Eye (tissue), 1 donor: Measurements from ENCODE around the gene DEFB124.
A peak's percentile ranks its signal among the peaks of the same experiment; 100 is the strongest.
"Not testable (repeated sequence)": the region's sequence is repeated elsewhere in the genome, so short reads cannot be mapped to it uniquely, and the experiment has no call there.

Source experiments
- DNase-seq: peaks from one replicate; pipeline ENCODE4 v3.0.0-alpha.2; 2015

Gene DEFB124

GRCh38 chr20:31474758-31475427, at the start of gene DEFB124, which contains the start of gene REM1:
Gene DEFB124, minus strand, starts transcription at chr20:31475127. Its CDS starts 2,114 bp downstream, at chr20:31473013.
Gene REM1, plus strand, starts transcription at chr20:31475288. Its CDS starts 1,158 bp downstream, at chr20:31476446.
- no peak for DNase-seq

DNA sequence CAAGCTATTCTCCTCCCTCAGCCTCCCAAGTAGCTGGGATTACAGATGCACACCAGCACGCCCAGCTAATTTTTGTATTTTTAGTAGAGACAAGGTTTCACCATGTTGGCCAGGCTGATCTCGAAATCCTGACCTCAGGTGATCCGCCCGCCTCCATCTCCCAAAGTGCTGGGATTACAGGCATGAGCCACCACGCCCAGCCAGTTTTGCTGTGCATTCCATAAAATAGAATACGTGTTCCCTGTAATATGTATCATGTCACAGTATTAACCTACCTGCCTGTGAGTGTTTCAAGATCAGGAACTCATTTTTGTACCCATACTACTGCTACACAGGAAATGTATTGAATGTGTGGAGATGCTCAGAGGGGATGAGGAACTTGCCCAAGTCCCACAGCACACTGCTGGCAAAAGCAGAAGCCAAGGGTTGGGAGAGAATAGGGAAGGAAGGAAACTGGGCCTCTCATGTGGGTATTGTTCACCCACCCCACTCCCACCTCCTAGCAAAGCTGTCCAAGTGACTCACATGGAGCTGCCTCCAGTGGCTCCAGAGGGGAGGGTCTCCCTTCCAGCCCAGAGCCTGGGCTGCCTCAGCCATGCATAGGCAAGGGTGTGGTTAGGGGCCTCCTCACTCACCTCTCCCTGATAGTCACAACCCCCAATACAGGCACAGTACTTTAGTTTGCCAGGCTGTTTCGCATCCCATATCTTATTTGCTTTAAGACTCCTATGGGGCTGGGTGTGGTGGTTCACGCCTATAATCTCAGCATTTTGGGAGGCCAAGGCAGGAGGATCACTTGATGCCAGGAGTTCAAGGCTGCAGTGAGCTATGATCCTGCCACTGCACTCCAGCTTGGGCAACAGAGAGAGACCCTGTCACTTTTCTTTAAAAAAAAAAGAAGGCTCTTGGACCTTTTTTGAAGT, 48.7 kb upstream of the DEFB124 start:
- no peak for DNase-seq

DNA sequence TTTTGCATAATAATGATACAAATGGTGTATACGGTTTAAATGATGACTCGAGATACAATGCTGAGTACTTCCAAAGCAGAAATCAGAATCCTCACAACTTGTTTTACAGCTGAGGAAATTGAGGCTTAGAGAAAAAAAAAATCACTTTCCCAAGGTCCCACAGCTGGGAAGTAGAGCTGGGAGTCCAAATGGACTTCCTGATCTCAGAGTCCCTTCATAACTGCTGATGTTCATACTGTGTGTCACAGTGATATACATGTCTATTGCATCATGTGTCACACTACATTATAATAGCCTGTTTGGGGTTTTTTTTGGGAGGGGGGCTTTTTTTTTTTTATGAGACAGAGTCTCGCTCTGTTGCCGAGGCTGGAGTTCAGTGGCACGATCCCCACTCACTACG, 47.8 kb upstream of the DEFB124 start:
- no peak for DNase-seq

DNA sequence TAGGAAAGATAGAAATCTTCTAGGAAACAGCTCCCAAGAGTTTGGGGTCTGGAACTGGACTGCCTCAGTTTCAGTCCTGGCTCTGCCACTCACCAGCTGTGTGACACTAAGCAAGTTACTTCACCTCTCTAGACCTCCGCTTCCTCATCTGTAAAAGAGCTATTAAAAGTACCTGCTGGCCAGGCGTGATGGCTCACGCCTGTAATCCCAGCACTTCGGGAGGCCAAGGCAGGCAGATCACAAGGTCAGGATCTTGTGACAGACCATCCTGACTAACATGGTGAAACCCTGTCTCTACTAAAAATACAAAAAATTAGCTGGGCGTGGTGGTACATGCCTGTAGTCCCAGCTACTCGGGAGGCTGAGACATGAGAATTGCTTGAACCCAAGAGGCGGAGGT, 46.3 kb upstream of the DEFB124 start:
- DNase-seq, result not testable (repeated sequence)

- peak; percentile 4 for DNase-seq
Observed at GRCh38 chr20:31517373-31517772, 42.4 kb upstream of the DEFB124 start.

DNA sequence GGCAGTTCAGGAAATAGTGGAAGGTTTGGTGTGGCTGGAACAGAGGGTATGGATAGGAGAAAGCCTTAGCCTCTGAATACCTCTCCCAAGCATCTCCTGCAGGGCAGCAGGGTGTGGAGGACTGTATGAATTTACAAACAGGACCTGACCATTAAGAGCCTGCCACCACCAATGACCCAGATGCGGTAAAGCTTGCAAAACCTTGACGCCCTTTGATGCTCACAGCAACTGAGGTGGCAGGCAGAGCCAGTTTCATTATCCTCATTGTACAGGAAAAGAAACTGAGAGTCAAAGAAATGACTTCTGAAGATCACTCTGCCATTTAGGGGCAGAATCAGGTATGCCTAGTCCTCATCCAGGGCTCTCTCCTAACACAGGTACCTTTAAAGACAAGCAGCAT, 41.7 kb upstream of the DEFB124 start:
- DNase-seq, result no peak

DNA sequence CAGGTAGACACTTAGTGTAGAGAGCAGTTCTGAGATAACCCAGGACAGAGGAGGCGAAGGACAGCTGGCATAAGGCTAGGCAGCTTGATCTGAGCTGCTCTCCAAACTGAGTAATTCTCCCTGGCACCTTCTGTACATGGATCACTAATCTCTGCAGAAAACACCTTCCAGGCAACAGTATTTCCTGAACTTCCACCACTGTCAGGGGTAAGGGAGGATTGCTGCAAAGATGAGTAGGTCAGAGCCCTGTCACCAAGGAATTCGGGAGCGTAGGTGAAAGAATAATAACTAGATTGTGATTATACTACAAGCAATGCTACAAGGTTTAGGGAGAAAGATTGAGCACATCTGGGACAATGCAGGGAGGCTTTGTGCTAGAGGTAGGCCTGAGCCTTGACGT, 41.2 kb upstream of the DEFB124 start:
- no peak for DNase-seq

DNA sequence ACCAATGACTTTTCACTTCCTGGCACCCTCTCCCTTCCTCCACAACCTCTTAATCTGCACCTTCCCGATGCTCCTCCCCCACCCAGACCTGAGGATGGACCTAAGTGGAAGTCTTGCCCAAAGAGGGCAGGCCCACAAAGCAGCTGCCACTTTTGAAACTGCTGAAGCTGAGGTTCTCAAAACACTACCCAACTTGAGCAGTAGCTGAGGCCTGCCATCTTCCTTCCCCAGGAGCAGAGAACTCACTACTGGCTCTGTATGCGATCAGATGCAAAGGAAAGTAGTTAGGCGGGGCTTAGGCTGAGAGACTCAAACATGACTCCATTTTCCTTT, 40.8 kb upstream of the DEFB124 start:
- no peak for DNase-seq

DNA sequence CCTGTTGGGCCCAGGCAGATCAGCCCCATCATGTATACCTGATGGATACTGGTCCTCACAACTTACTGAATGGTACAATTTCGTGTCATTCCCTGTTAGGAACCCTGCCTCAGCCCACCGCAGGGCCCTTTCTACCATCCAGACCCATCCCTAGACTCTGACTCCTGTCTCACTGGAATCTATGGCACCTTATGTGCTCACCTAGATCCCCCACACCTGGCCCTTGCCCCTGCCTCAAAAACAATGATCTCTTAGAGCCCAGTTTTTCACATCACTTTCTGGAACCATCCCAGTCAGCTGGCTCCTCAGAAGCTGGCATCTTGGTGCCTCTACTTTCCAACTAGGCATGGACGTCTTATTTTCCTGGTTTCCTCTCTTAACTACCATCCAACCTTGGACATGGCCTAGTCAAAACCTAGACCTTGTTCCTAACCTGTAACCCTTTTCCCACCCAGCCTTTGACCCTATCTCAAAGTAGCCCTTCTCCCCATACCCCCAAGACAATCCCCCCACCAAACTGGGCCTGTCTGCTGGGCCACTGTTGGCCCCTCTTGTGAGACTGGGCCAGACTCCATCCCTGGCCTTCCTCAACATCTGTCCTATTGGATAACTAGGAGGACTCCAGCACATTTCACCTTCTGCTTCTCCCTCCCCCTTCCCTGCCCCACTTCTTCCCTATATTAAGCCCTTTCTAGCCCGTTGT, 40.3 kb upstream of the DEFB124 start:
- DNase-seq, result no peak

DNA sequence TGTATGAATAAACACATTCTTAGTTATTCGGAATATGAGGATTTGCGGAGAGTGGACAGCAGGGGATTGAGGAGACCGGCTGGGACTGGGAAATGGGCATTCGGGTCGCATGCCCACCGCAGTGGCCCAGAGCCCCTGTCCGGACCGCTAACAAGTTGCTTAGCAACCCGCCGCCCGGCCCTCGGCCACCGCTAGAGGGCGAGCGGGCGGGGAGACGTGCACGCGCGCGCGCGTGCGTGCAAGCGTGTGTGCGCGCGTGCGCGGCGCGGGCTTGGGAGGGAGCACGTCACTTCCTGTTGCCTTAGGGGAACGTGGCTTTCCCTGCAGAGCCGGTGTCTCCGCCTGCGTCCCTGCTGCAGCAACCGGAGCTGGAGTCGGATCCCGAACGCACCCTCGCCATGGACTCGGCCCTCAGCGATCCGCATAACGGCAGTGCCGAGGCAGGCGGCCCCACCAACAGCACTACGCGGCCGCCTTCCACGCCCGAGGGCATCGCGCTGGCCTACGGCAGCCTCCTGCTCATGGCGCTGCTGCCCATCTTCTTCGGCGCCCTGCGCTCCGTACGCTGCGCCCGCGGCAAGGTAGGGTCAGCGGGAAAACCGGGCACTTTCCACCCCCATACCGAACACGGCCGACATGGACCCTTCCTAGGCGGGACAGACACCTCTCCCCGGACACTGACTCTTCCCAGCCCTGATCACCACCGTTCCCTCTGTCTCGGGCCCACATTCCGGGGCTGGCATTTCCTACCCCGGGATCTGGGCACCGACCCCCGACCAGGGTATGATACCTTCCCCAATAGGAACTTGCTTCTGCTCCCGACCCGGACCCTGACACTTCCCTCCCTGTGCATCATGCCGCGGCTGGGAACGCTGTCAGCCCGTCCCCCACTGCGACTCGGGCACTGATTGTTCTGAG, 39.5 kb upstream of the DEFB124 start, which contains the start of gene HM13:
Gene HM13, plus strand, starts transcription at position 289 of the 918 bp plus-strand sequence. Its CDS starts 110 bp downstream, at position 399.
- peak; percentile 97 for DNase-seq

- DNase-seq, result no peak
Observed at GRCh38 chr20:31508517-31509244, 33.8 kb upstream of the DEFB124 start.

DNA sequence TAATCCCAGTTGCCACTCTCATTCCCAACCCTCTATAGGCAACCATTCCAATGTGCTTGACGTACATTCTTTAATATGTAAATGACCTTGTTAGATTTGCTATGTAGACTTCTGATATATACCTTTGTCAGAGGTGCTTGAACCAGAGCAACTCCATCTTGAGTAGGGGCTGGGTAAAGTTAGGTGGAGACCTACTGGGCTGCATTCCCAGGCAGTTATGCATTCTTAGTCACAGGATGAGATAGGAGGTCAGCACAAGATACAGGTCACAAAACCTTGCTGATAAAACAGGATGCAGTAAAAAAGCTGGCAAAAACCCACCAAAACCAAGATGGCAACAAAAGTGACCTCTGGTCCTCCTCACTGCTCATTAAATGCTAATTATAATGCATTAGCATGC, 31.0 kb upstream of the DEFB124 start:
- DNase-seq, result no peak

DNA sequence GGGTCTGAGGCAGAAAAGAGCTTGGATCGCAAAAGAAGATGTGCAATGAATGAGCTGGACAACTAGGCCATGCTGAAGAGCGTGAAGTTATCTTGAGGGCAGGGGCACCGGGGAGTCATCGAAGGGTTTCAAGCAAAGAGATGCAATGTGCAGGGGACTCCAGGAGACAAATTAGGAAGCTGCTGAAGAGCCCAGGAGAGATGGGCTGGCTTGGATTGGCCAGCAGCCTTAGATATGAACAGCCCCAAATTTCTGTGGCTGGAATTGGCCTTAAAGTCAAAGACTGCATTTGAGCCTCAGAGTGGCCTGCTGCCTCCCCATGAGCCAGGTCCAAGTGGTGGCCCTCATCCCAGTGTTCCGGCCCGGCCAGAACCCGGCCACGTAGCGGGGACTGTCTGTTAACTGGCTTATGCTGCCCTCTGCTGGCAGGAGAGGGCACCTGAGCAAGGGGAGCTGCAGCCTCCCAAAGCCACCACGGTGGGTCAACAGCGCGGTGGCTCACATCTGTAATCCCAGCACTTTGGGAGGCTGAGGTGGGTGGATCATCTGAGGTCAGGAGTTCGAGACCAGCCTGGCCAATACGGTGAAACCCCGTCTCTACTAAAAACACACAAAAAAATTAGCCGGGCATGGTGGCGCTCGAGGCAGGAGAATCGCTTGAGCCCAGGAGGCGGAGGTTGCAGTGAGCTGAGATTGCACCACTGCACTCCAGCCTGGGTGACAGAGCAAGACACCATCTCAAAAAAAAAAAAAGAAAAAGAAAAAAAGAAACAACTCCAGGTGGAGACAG, 28.2 kb upstream of the DEFB124 start:
- DNase-seq, result peak; percentile 90

GRCh38 chr20:31500527-31500926, 25.6 kb upstream of the DEFB124 start:
- DNase-seq, result no peak

GRCh38 chr20:31497838-31498540, 23.1 kb upstream of the DEFB124 start:
- no peak for DNase-seq

DNA sequence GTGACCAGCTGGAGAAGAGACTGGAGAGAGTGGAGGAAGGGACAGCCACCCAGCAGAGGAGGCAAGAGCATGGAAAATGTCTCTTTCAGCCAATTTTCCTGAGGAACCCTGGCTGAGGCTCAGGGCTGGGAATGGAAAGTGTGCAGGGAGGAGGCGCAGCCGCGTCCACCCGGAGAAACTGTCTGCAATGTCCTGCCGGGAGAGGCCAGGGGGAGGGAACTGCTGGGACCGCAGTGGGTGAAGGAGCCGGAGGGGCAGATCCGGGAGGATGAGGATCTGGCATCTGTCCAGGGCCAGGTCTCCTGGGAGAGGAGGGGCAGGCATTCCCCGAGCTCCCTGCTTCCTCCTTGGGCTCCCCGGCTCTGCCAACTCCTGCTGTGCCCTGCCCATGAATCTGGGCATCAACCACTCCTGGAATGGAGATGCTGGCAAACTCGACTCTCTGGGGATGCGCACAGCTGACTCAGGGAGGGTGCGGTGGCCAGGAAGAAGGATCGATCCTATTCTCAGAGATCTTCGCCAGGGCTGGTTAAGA, 21.9 kb upstream of the DEFB124 start:
- DNase-seq, result no peak

DNA sequence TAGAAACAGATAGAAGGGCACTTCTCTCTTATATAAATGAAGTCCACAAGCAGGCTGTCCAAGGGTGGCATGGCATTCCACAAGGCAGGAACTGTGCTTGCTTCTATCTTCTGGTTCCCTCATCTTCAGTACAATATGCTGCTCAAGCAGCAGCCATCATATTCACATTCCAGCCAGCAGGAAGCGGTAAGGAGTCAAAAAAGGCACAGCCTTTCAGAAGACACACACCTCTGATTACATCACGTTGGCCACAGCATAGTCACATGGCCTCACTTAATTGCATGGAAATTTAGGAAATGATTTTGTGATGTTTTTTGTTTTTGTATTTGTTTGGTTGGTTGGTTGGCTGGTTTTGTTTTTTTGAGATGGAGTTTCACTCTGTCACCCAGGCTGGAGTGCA, 19.2 kb upstream of the DEFB124 start:
- no peak for DNase-seq

DNA sequence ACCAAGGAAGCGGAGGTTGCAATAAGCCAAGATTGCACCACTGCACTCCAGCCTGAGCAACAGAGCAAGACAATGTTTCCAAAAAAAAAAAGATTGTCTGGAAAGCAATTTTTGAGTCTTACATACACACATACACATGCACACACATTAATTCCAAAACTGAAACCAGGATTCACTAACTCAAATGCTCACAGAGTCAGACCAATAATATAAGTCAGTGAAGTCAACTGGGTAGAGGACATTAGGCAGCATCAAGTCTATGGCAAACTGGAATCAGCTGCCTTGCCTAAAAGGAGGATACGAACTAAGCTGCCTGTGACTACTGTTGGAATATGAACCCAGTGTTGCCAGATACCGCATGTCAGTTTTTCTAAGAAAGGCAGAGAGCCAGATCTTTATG, 15.8 kb upstream of the DEFB124 start:
- DNase-seq, result no peak

DNA sequence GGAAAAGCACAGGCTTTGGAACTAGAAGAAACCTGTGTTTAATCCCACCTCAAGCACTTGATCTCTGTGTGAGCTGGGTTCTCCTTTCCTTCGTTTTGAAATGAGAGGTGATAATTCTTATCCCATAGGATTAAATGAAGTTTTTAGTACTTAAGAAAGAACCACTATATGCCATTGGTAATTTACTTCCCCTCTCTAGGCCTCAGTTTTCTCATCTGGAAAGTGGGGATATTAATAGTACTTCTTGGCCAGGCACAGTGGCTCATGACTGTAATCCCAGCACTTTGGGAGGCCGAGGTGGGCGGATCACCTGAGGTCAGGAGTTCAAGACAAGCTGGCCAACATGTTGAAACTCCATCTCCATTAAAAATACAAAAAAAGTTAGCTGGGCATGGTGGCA, 14.2 kb upstream of the DEFB124 start:
- DNase-seq, result no peak

DNA sequence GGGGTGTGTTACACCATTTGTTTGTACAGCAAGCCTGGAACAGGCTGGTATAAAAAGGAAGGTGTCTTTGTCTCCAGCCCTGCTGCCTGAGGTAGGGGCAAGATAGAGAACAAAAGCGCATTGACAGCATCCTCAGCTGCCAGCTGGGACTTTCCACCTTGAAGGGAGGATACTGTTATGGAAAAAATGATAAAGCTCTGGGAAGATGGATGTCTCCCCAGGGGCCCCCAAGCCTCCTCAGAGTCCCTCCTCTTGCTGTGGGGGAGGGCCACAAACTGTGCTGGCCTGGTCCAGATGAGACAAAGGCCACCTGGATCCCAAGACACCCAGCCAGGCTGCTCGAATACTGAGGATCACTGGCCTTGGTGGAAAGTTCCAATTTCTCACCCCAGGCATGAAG, 13.2 kb upstream of the DEFB124 start:
- DNase-seq, result no peak
